Astrocyte of the cerebellum (primary cell): ENCODE data around the gene AFAP1L1.

Experiments used
- DNase-seq: peaks from one replicate; pipeline ENCODE4 v3.0.0-alpha.2; 2011; ENCODE audit warnings: low read depth
- H3K4me3 ChIP-seq: 2 replicates; pipeline ENCODE4 v1.5.1; 2011; ENCODE audit warnings: mild to moderate bottlenecking, low read depth, low read length, moderate library complexity
- in situ Hi-C: cut with HindIII; loops from 2 replicates; pipeline ENCODE4 v1.10.0; 2017; ENCODE audit warnings: low sequenced_read_pairs
- TF ChIP-seq, protein P1 (sequence below): IDR thresholded peaks from 2 replicates; pipeline ENCODE4 v1.5.1; 2012; ENCODE audit warnings: low read length, low read depth, moderate library complexity, mild to moderate bottlenecking; ENCODE audit errors: missing control alignments

Gene AFAP1L1

DNA sequence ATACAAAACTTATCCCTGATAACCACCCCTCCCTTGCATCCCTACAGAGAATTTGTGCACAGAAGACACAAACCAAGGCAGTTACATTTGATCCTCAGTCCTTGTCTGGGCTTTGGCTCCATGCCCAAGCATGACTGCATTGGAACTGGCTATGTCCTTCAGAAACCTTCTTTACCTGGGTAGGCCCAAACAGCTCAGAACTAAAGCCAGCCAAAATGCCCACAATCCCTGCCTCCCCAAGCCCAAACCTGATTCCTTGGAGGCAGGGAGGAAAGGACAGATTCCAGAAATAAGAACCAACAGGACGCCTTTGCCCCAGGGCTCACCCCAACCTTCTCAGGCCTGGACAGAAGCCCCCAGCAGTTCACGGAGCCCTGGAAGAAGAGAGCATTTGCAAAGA, 99.2 kb downstream of the AFAP1L1 start:
- H3K4me3 ChIP-seq, result no peak overlapping the region
- DNase-seq, result no peak
- TF ChIP-seq, protein P1, sequence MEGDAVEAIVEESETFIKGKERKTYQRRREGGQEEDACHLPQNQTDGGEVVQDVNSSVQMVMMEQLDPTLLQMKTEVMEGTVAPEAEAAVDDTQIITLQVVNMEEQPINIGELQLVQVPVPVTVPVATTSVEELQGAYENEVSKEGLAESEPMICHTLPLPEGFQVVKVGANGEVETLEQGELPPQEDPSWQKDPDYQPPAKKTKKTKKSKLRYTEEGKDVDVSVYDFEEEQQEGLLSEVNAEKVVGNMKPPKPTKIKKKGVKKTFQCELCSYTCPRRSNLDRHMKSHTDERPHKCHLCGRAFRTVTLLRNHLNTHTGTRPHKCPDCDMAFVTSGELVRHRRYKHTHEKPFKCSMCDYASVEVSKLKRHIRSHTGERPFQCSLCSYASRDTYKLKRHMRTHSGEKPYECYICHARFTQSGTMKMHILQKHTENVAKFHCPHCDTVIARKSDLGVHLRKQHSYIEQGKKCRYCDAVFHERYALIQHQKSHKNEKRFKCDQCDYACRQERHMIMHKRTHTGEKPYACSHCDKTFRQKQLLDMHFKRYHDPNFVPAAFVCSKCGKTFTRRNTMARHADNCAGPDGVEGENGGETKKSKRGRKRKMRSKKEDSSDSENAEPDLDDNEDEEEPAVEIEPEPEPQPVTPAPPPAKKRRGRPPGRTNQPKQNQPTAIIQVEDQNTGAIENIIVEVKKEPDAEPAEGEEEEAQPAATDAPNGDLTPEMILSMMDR, result no peak
- in situ Hi-C loops, result no loop called here

DNA sequence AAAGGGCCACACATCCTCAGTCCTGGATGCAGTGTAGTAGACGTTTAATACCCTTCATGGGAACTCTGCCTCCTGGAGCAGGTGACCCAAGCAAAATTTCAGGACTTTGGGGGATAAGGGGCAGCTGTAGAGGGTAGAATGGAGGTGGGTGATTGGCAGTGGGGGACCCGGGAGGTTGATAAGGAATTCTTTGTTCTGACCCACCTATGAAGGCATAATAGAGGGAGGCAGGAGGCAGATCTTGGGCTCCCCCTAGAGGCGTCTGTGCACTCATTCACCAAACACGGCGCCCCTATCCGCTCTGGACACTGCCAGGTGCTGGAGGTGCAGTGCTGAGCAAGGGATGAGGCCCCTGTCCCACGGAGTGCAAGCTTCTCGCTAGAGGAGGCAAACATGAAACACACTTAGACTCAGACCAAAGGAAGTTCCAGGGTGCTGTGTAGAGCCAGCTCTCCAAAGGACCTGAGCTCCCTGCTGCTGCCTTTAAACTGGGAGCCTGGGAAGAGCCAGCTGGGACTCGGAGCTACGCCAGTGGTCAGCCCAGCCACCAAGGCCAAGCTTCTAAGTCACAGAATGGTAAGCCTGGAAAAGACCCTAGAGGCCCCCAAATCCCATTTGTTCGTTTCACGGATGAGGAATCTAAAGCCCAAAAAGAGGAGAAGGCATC, 99.8 kb downstream of the AFAP1L1 start:
- H3K4me3 ChIP-seq, result no peak overlapping the region
- peak; percentile 15 for DNase-seq
- in situ Hi-C loops, result no loop called here
- TF ChIP-seq, protein P1, result peak; percentile 85

DNA sequence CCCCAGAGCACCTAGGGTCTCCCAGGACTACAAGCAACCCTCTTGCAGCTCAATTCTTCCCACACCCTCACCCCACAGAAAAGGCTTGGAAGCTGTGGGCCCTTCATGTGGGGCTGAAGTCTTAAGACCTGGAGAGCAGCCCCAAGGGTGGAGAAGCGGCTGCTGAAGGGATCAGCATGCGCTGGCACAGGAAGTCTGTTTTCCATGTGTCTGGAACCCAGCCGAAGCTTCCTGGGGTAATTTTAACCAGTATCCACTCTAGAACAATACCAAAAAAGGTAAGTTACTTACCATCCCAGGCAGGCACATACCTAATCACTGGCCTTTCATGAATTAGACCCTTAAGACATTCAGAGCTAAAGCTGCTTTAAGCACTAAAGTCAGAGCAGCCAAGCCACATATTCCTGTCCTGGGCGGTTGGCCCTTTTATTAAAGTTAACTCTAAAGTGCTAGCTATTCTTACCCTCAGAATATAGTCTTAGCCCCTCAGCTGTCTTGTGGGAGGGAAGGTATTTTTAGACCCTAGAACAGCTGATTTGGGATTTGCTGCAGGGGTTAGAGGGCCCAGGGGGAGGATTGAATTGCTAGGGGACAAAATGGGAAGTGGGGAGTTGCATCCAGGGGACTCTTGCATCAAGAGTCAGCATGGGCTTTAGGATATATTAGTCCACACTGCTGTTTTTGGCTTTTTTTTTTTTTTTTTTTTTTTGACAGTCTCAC, 100.6 kb downstream of the AFAP1L1 start:
- H3K4me3 ChIP-seq, result no peak overlapping the region
- in situ Hi-C loops, result no loop called here
- TF ChIP-seq, protein P1, result no peak

DNA sequence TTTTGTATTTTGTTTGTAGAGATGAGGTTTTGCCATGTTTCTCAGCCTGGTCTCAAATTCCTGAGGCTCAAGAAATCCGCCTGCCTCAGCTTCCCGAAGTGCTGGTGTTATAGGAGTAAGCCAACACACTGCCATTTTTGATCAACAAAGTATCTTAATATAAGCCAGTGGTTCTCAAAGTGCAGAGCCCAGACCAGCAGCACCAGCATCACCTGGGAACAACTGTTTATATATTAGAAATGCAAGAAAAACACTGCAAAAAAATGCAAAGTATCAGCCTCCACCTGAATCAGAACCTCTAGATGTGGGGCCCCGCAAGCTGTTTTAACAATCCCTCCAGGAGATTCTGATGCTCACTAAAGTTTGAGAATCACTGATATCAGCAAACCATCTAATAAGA, 101.3 kb downstream of the AFAP1L1 start:
- DNase-seq, result no peak
- in situ Hi-C loops, result no loop called here
- TF ChIP-seq, protein P1, result no peak
- no peak overlapping the region for H3K4me3 ChIP-seq

More for the DNA sequence above, 100.6 kb downstream of the AFAP1L1 start:
- DNase-seq, result no peak

DNA sequence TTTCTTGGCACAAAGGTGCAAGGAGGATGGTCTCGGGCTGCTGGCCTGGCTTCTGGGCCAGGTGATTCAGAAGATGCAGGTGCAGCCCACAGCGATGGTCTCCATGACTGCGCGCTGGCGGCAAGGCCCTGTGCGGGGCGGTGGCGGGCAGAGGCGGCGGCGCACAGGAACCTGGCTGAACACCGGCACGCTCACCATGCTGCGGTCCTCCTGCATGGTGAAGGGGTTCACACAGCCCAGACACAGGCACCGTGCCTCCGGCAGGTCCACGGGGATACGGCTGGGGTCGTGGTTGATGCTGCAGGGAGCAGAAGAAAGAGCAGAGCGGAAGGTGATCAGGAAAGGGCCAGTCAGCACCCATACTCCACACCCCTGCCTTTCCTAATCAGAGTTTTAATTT, 102.6 kb downstream of the AFAP1L1 start:
- in situ Hi-C loops, result no loop called here
- no peak for DNase-seq

DNA sequence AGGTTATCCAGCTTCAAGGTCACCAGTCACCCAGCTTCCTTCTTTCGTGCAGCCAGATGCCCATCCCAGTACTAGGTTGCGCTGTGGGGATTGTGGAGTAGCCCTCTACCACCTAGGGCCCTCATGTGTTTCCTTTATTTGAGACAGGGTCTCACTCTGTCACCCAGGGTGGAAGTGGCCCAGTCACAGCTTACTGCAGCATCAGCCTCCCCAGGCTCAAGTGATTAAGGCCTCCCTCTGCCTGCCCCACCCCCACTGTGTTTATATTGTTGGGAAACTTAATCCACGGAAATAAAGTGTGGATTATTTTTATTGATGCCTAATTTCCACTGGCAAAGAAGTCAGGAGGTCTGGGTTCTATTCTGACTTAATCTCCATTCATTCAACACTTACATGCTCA, 103.1 kb downstream of the AFAP1L1 start:
- in situ Hi-C loops, result no loop called here
- TF ChIP-seq, protein P1, result no peak
- no peak for DNase-seq
- no peak overlapping the region for H3K4me3 ChIP-seq

More for the DNA sequence above, 102.6 kb downstream of the AFAP1L1 start:
- TF ChIP-seq, protein P1, result no peak
- no peak overlapping the region for H3K4me3 ChIP-seq
